NB4 (cell line): Measurements from ENCODE around the gene PRSS50.
A peak's percentile ranks its signal among the peaks of the same experiment; 100 is the strongest.

ENCODE experiments used
- DNase-seq: peaks from one replicate; pipeline ENCODE4 v3.0.0; 2010; ENCODE audit warnings: low read depth
- H3K4me3 ChIP-seq: one replicate; pipeline ENCODE4 v1.5.1; 2011; ENCODE audit warnings: mild to moderate bottlenecking, low read depth, low read length, moderate library complexity
- MYC ChIP-seq: IDR thresholded peaks from 2 replicates; pipeline ENCODE4 v1.6.1; 2011; ENCODE audit warnings: low read depth, low read length
- POLR2A ChIP-seq: IDR thresholded peaks from 2 replicates; pipeline ENCODE4 v1.6.1; 2011; ENCODE audit warnings: mild to moderate bottlenecking; ENCODE audit not compliant: insufficient read length; ENCODE audit errors: extremely low read depth
- TF ChIP-seq, protein P1 (sequence below): IDR thresholded peaks from one replicate; pipeline ENCODE4 v1.5.1; 2012; ENCODE audit warnings: low read depth, low read length
- TF ChIP-seq, protein P2 (sequence below): IDR thresholded peaks from 2 replicates; pipeline ENCODE4 v1.6.1; 2011; ENCODE audit warnings: low read depth, low read length

PRSS50 gene

GRCh38 chr3:46694520-46694919, 23.1 kb downstream of the PRSS50 start:
- TF ChIP-seq MYC (no peak), POLR2A (no peak)
- TF ChIP-seq, protein P1, sequence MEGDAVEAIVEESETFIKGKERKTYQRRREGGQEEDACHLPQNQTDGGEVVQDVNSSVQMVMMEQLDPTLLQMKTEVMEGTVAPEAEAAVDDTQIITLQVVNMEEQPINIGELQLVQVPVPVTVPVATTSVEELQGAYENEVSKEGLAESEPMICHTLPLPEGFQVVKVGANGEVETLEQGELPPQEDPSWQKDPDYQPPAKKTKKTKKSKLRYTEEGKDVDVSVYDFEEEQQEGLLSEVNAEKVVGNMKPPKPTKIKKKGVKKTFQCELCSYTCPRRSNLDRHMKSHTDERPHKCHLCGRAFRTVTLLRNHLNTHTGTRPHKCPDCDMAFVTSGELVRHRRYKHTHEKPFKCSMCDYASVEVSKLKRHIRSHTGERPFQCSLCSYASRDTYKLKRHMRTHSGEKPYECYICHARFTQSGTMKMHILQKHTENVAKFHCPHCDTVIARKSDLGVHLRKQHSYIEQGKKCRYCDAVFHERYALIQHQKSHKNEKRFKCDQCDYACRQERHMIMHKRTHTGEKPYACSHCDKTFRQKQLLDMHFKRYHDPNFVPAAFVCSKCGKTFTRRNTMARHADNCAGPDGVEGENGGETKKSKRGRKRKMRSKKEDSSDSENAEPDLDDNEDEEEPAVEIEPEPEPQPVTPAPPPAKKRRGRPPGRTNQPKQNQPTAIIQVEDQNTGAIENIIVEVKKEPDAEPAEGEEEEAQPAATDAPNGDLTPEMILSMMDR, result no peak
- TF ChIP-seq, protein P2, sequence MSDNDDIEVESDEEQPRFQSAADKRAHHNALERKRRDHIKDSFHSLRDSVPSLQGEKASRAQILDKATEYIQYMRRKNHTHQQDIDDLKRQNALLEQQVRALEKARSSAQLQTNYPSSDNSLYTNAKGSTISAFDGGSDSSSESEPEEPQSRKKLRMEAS, result no peak
- no peak overlapping the region for H3K4me3 ChIP-seq
- DNase-seq, result no peak

GRCh38 chr3:46693892-46694226, 23.8 kb downstream of the PRSS50 start:
- H3K4me3 ChIP-seq, result no peak overlapping the region
- no peak for DNase-seq

DNA sequence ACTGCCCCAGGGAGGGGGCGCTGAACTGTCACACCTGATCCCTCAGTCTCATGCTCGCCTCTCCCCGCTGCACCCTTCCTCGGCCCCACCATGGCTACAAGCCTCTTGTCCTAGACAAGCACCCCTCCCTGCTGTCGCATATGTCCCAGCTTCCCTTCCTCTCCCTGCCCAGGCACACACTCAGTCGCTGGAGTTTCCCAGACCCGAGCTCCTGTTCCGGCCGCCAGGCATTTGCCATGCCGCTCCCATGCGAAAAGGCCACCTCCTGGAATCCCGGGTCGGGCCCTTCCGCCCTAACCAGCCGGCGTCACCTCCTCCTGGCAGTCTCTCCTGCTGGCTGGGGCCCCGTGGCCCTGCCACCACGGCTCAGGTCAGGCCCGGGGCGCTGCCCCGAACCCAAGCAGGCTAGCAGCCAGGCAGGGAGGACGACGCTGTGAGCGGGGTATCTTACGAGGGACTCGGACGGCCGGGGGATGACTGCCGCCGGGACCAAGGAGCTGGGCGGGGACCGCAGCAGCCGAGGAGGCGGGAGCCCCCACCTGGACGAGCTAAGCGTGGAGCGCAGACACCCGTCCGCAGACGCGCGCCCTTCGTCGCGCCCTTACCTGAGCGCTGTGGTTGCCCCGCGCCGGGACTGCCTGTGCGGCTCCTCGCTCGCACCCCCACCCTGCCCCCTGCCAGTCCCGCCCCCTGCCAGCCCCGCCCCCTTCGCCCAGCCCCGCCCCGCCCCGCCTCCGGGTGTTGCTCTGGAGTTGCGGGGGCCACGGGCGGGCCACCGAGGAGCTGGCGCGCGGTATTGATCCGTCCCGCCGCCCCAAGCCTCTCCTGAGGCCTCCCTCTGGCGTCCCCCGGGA, 24.4 kb downstream of the PRSS50 start, which contains the start of gene ALS2CL:
ALS2CL (minus strand) TSS at position 642 of the 854 bp plus-strand sequence. CDS start 4,239 bp downstream, outside the sequence.
- TF ChIP-seq, protein P1, result no peak
- TF ChIP-seq POLR2A (no peak), MYC (no peak)
- TF ChIP-seq, protein P2, result no peak
- DNase-seq, result peak; percentile 30
- no peak within 1 kb of the TSS for H3K4me3 ChIP-seq

More at GRCh38 chr3:46693892-46694226, 23.8 kb downstream of the PRSS50 start:
- TF ChIP-seq POLR2A (no peak), MYC (no peak)
- TF ChIP-seq, protein P2, result no peak
- TF ChIP-seq, protein P1, result no peak

DNA sequence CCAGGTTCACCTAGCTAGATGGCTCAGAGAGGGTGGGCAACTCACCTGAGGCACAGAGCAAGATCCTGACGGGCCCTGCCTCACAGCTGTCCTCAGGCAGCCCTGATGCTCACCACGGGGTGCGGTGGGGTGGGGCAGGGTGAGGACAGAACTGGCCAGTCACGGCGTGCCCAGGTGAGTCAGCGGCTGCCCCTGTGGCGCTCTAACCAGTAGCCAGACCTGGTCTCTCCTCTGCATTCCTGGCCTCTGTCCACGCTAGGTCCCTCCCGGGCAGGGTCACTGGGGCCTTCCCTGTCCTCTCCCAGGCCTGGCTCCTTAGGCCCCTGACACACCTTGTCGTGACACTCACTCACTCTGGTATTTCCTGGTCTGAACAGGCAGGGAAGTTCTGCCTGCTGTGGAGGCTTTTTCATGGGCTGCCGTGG, 25.1 kb downstream of the PRSS50 start:
- TF ChIP-seq MYC (no peak), POLR2A (no peak)
- TF ChIP-seq, protein P2, result no peak
- TF ChIP-seq, protein P1, result no peak
- DNase-seq, result no peak
- no peak overlapping the region for H3K4me3 ChIP-seq

- no peak for DNase-seq
- TF ChIP-seq, protein P2, result no peak
- TF ChIP-seq, protein P1, result no peak
- TF ChIP-seq POLR2A (no peak), MYC (no peak)
- H3K4me3 ChIP-seq, result no peak overlapping the region
Measured at GRCh38 chr3:46690798-46691197, 26.9 kb downstream of the PRSS50 start.
